Dermis blood vessel endothelial cell (primary cell): Measurements from ENCODE around the gene GLRA1. TPM values are rescaled to one million over a fixed set of nuclear protein-coding genes. Genes with fewer than 3 reads are reported as not detected.
"Not testable (repeated sequence)": the region's sequence is repeated elsewhere in the genome, so short reads cannot be mapped to it uniquely, and the experiment has no call there.

ENCODE experiments used
- DNase-seq: peaks from one replicate; pipeline ENCODE4 v3.0.0; 2010
- total RNA-seq: library from RNA; depleted of rRNA; stranded (reverse); fragments of >200 nt; gene quantifications from 2 replicates; pipeline ENCODE4 v1.2.3, GENCODE V29; 2014

The GLRA1 gene
- total RNA-seq, 1 donor from 2014 or later = not detected

DNA sequence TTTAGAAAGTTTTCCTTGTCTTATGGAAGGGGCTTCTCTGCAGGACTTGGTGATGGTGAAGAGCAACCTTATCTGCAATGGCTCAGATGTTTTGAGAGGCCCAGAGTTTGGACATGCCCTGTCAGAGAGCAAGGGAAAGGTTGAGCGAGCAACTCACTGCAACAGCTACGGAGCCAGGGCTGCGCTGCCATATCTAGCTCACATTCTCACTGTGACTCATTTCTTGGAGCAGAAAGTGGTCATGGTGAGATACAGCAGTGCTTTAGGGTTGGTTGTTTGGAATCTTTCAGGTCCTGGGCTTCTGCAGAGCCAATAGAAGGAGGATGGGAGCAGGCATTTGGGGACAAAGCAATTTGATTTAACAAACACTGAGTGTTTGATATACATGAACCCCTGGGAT lies 12.3 kb downstream of the GLRA1 start:
- DNase-seq = no peak

DNA sequence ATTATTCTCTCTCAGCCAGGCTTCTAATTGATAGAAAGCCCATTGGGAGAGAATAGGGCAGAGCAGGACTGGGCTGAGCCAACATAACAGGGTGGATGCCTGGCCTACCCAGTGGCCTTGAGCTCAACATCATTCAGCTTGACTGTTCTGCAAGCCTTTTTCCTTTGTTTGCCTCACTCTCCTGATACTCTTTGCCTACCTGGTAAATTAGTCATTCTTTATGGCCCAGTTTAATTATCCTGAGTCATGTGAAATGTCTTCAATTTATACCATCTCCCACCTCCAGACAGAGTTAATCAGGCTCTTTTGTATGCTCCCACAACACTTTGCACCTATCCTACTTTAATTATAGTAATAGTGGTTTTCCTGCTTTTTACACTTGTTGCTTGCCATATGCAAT lies 13.6 kb downstream of the GLRA1 start:
- no peak for DNase-seq

DNA sequence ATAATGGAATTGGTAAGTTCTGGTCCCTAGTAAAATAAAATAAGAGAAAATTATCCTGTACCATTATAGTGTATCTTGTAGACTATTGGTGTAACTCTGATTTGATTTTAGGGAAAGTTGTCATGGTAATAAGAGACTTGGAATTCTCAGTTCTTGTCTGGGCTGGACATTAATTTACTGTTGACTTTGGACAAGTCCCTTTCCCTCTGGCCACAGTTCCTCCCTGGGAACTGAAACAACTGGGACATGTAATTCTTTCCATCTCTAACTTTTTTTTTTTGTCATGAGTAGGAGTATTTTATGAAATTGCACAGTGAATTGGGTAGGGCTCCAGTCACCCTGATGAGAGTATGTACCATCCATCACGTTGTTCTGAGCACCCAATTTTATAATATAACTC lies 15.0 kb downstream of the GLRA1 start:
- DNase-seq = no peak

- DNase-seq = no peak
Measured at GRCh38 chr5:151906246-151906645, 18.4 kb downstream of the GLRA1 start.

GRCh38 chr5:151905557-151905961 lies 19.1 kb downstream of the GLRA1 start:
- DNase-seq = no peak

GRCh38 chr5:151904909-151905308 lies 19.7 kb downstream of the GLRA1 start:
- no peak for DNase-seq

- no peak for DNase-seq
Measured at GRCh38 chr5:151904127-151904526, 20.5 kb downstream of the GLRA1 start.

- DNase-seq = no peak
Measured at GRCh38 chr5:151903243-151903653, 21.4 kb downstream of the GLRA1 start.

DNA sequence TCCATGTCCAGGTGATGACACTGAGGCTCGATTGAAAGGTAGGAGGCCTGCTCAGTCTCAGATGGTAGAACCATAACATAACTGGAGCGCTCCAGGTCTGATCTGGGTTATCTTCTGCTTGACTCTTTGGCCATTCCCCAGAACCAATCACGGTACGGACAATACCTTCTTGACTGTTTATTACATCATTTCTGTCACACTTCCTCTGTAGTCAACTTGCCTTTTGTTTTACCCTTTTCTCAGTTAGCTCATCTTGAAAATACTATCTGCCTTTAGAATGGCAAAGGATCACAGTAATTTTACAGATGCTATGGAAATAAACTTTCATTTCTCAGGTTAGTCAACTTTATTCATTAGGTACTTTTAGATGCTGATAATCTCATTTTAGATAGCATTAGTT lies 22.4 kb downstream of the GLRA1 start:
- no peak for DNase-seq

- DNase-seq = no peak
Measured at GRCh38 chr5:151901611-151902010, 23.0 kb downstream of the GLRA1 start.

- DNase-seq = no peak
Measured at GRCh38 chr5:151900891-151901290, 23.8 kb downstream of the GLRA1 start.

DNA sequence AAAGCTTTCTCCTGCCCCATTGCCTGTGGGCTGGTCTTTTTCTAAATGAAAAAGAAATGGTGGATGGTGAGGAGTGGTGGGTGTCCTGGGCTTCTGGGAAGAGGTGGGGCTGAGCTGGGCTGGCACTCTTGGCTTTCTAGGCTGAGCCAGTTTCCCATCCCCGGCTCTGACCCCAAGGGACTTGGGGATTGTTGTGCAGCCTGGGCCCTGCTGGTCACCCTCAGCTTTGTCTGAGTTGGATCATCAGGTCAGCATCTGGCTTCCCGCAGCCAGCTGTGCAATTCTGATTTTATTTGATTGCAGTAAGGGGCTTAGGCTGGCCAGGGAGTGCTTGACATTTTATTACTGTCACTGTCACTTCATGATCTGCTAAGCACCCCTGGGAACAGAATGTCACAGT lies 25.3 kb downstream of the GLRA1 start:
- DNase-seq = no peak

DNA sequence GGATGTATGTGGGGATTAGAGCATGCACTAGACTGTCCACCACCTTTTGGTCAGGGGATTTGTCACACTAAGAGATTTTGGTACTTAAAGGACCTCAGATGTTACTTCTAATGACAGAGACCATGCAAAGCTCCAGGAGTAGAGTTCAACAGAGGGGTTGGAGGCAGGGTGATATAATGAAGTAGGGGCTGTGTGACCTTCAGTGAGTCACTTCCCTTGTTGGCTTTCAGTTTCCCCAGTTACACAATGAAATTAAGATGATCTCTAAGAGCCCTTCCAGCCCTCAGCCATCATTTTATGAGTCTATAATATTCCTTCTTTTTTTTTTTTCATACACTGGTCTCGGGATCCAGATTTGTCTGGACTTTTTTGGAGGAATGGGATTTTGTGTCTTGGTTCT lies 26.8 kb downstream of the GLRA1 start:
- DNase-seq = no peak

GRCh38 chr5:151897020-151897552 lies 27.6 kb downstream of the GLRA1 start:
- no peak for DNase-seq

DNA sequence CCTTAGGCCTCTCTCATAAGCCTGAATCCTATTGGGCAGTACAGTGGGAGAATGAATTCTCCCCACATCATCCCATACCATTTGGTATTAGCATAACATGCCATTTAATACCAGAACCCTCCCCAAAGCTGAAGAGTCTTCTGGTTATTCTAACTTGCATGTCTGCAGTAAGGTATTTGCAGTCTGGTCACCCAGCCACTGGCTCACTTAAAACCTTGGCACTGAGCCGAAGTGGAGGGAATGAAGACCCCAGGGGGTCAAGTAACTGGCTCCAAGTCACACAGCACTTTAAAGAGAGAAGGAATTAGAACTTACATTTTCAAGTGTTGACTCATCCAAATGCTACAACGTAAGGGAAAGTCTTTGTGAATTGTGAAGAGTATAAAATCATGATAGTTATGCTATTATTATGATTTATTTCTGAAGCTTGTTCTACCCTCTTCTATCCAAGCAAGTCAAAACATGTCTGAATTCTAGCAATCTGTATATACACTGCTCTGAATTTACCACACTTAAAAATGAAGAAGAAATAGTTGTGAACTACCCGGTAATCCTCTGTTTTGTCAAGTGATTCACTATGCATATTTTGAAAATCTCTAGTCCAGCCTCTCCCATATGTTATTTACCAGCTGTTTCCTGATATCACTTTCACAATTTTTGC lies 28.5 kb downstream of the GLRA1 start:
- DNase-seq = no peak

DNA sequence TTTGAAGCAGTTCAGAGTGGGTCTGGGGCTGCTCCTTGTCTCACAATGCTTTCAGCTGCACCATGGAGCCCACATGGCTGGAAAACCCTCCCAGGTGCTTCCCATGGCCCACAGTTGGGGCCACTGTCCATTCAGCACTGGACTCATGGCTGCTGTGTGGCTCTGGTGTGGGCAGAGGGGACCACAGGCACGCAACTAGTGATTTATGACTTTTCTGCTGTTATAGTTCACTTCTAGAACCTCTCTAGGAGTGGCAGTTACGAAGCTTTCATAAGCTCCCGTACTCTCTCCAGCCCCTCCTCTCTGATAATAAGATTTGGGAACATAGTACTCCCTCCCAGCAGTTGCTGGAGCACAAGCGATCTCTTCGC lies 29.0 kb downstream of the GLRA1 start:
- no peak for DNase-seq

GRCh38 chr5:151893485-151893884 lies 31.2 kb downstream of the GLRA1 start:
- not testable (repeated sequence) for DNase-seq

GRCh38 chr5:151892393-151892792 lies 32.3 kb downstream of the GLRA1 start:
- no peak for DNase-seq

GRCh38 chr5:151890299-151890698 lies 34.4 kb downstream of the GLRA1 start:
- no peak for DNase-seq

DNA sequence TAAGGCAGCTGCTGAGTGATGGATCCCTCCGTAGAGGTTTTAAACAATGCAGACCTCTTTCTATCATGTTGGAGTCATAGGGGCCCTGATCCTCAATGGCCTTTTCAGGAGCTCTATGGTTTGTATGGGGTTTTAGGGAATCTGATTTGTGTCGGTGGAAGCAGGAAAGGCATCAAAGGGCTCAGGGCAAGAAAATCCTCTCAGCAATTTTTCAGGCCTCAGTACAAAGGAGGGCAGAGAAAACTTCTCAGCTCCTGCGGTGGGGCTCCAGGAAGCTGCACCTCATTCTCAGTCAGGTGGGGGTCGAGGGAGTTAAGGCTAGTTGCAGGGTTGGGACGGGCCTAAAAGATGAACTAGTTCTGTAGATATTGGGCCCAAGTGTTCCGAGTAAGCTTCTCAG lies 35.0 kb downstream of the GLRA1 start:
- no peak for DNase-seq

- no peak for DNase-seq
Measured at GRCh38 chr5:151886546-151887275, 37.9 kb downstream of the GLRA1 start.

DNA sequence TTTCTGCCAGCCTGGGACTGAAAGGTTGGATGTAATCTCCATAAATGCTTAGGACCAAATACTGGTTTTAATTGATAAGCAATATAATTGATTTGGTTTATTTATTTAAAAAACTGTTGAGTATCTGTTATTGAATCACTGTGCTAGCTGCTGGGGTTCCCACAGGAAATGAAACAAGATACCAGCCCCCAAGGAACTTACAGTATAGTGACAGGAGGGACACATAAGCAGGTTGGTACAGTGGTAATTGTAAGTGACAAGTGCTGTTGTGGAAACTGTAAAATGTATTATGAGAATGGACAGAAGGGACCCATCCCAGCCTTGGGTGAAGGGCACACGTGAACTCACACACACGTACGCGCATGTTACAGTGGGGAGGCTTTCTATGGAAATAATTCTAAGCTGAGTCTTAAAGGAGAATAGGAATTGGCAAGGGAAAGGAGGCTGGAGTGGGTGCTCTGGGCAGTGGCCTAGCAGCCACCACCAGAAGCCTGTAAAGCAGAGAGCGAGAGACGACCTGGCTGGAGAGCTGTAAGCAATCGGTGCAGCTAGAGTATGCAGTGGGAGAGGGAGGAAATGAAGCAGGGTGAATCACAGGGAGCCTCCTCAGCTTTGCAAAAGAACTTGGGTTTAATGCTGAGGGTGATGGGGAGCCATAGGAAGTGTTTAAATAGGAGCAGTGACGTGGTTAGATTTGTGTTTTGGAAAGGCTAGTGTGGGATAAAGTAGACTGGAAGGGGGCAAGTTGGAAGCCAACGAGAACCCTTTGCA lies 39.3 kb downstream of the GLRA1 start:
- no peak for DNase-seq

GRCh38 chr5:151881621-151882225 lies 42.9 kb downstream of the GLRA1 start:
- DNase-seq = no peak
